Renal cortex interstitium (tissue), 11 donors: ENCODE measurements around the gene CD1D. TPM values are rescaled to one million over a fixed set of nuclear protein-coding genes. Genes with fewer than 3 reads are reported as not detected.
"Not testable (repeated sequence)": the region's sequence is repeated elsewhere in the genome, so short reads cannot be mapped to it uniquely, and the experiment has no call there.

Source experiments
- DNase-seq, 11 donors: peaks; one replicate each; pipeline ENCODE4 v3.0.0-alpha.2; 2013; ENCODE audit warnings: low read depth in 9 of 11, low spot score in 4 of 11; ENCODE audit errors: extremely low read depth in 1 of 11
- polyA plus RNA-seq, 3 donors: library from polyadenylated mRNA; unstranded; fragments of 120-200 nt; gene quantifications; one replicate each; pipeline ENCODE4 v1.2.1, GENCODE V29; 2013; ENCODE audit not compliant: insufficient read length in 3 of 3

Gene CD1D
- polyA plus RNA-seq, 3 donors: 6.6 to 7.6 (median 7.2) TPM

DNA sequence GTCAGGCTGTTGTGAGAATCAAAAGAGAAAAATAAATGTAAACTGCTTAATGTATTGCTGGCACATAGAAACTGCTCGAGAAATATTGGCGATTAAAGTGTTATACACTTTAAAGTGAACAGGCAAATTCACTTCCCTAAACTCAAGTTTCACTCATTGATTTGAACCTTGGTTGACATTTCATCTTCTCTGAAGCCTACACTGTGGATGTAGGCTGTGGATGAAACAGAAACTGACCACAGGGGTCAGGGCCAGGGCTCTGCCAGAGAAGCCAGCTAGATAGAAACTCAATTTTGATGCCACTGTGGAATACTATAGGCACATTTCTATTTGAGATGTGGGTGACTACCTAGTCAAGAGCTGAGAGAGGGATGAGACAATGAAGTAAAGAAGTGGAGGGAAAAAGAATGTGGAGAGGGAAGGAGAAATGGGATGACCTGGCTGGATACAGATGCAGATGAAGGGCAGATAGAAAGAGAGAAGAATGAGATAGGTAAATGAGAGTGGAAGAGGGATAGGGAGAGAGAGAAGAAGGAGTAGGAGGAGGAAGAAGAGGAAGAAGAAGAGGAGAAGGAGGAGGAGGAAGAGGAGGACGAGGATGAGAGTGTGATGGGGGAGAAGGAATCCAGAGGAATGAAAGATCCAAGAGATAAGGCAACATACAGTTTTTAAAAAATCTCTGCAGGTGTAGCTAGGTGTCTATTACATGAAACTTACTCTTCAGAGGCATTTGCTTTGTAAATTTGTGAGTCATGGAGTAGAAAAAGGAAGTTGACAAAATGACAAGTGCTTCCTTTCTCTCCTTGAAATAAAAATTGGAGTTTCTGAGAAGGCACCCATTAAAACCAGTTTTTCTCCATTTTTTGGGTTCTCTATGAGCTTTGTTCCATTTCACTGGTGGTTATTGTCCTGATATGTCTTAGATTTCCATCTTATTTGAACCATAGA lies 17.4 kb upstream of the CD1D start:
- DNase-seq: no peak

DNA sequence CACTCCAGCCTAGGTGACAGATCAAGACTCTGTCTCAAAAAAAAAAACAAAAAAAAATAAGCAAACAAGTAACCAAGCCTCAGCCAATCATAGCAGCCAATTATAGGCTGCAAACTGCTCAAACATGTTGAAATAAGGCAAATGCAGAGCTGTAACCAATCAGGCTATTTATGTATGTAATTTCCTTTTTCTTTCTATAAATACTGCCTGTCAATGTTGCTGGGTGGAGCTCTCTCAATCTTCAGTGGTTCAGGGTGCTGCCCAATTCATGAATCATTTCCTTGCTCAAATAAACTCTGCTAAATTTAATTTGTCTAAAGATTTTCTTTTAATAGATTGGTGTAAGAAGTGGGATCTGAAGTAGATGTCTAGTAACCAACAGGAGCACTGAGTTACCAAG lies 11.6 kb upstream of the CD1D start:
- no peak for DNase-seq

DNA sequence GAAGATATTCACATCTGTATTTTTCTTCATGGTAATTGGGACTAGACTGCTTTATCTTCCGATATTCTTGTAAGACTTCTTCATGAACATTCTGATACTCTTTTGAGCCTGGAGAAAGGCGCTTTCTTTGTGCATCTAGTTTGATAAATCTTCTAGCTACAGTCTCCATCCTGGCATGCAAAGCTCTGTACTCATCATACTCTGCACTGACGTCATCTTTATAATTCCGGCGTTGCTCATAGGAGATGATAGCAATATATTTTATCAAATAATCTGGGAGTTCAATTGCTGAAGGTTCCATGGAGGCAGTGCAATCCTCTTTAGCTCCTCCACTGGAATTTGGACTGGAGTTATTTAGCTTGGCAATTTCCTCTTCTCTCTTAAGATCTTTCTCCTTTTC lies 4.8 kb upstream of the CD1D start:
- DNase-seq: not testable (repeated sequence)

DNA sequence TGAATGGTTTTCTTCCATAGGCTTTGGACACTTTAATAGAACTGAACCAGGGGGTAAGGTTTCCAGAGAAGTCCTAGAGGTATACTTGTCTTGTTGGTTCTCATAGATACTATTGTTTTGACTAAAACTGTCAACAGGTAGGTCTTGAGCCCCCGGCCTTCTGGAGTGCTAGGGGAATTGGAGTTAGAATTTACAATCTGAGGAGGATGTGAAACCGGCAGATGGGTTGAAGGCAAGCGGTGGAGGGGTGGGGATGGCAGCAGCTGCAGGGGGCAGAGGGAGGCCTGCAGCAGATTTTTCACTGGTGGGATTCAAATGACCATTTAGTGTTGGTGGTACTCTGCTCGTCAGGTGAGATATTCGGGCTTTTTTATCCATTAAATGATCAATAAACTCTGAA lies 4.3 kb upstream of the CD1D start:
- no peak for DNase-seq

DNA sequence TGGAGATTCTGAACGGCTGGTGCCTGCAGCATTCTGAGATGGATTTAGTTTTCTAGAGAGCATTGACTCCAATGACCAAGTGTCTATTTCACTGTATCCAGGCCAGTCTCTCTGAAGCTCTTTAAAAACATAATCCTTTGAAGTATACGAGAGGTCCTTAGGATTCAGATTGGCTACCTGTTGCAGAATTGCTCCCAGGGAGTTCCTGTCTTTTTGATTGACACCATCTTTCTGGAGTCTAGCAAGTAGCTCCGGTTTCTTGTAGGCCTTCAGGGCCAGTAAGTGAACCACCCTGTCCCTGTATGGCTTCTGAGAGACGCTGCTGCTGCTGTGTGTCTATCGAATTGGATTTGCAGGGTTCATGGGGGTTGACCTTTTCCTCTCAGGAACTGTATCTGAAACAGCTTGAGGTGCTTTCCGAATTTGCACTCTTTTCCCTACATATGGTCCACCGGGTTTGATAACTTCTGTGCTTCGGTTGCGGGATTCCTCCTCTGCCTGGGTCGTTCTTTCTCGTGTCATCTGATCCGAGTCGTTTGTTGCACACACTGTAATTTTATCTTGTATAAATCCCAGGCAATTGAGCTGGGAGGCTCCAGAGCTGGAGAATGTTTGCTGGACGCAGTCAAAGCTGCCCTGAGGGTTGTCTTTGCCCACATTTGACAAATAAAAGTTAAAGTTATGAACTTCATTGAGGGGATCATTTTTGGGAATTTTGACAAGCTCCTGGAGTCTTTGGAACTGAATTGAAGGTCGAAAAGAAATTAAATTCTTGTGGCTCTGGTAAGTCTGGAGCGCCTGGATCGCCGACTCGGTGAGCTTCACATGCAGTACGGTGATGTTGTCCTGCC lies 3.6 kb upstream of the CD1D start:
- not testable (repeated sequence) for DNase-seq

DNA sequence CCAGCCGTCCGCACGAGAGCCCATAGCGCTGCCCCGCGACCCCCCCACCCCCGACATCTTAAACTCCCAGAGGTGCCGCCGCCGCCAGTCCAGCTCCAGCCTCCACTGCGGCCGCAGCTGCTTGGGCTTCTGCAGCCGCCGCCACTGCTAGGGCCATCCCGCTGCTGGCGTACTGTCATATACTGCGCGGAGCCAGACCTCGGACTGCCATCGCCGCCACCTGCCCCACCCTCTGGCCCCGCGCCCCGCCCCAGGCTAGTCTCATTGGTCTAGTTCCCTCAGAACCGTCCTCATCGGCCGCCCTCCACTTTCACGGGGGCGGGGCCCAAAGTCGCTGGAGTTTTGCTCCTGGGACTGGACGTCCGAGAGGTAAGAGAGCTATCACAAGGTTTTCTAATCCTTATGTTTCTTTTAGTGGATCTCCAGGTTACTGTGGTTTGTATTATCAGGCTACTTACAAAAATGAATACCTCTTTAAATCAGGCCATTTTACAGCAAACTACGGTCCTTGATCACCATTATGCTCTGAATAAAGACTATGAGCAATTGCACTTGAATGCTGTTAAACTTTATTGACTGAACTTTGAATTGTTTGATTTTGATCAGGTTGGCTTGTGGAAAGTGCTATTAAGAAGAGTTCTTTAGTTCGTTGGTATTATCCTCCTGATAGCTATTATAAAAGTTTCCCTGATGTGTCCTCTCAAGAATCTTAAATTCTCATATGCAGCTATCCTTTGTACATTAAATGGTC lies 2.8 kb upstream of the CD1D start:
- DNase-seq: peak; percentile 23 to 83 (median 67)

DNA sequence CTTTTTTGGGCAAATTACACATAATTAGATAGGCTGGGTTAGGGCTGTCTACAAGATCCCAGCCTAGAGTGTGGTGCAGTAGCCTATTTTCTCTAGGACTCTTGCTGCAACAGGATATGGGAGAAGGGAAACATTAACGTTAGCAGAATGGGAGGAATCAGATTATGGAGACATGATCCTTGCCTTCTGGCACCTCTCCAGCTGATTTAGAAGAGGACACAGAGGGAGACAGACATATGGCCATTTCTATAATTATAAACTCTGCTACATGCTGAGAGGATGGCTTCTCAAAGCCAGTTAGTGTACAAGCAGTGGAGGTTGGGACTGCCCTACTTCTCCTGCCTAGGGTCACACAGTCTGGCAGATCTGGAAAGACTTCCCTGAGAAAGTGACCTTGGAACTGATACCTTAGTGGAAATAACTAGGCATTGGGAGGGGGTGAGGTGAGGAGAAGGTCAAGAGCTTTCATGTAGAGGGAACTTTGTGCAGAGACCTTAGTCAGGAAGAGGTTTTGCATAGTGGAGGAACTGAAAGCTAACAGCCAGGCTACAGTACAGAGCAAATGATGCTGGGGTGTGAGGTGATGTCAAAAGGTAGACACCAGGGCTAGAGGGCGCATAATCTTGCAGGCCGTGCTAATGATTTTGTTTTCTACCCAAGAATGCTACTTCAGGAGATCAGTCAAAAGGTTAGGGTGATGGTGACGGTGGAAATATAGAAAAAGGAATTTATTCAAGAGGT lies 1.2 kb upstream of the CD1D start:
- no peak for DNase-seq

DNA sequence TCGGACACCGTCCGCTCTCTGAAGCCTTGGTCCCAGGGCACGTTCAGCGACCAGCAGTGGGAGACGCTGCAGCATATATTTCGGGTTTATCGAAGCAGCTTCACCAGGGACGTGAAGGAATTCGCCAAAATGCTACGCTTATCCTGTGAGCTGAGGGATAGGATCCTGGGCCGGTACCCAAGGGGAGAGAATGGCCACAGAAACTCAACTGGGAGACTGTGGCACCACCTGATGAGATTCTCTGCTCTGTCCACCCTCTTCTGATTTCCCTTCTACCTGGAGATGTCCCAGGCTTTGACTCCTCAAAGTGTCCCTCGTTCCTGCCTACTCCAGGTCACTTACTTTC lies 855 bp downstream of the CD1D start:
- DNase-seq: no peak

DNA sequence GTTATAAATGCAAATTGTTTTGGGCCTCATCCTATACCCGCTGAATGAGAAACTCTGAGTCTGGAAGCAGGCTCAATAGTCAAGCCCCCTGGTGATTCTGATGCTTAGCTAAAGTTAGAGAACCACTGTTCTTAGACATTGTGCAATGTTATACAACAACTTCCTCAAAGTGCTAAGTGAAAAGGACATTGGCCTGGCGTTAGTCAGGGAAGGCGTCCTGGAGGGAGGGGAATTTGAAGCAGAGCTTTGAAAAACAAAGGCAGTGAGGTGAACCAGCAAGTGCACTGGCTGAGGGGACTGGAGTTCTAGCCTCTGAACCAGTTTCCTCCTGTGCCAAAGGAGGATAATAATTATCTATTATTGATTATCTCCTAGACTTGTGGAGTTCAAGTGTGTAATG lies 5.1 kb downstream of the CD1D start:
- DNase-seq: no peak

DNA sequence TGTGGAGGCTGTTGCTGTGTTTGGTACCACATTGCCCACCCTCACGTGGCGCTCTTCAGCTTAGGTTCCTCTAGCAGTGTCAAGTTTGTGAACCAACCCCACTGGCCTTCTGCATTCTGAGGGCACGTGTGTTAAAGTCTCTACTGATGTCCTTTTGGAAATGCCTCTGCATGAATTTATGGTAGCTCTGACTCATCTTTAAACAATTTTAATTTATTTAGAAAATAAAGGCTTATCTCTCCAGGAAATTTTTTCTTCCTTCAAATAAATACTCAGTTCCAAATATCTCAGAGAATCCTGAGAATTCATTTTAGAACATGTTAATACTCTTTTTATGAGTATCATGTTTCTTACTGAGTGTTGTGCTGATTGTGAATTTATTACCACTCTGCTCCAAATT lies 5.5 kb downstream of the CD1D start:
- DNase-seq: no peak

DNA sequence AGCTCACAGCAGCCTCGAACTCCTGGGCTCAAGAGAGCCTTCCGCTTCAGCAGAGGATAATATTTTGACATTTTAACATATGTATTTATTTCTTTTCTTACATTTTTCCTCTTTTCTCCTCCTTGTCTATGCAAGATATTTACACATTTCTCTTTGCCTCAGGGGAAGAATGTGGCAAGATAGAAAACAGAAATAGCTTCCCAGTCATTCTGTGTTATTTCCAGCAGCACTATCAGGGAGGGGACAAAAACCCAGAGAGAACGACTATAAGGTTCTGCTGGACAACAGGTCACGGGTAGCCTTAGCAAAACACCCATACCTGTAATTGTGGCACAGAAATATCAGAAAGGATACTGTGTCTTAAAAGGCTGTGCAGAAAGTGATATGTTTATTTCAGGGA lies 7.9 kb downstream of the CD1D start:
- no peak for DNase-seq

DNA sequence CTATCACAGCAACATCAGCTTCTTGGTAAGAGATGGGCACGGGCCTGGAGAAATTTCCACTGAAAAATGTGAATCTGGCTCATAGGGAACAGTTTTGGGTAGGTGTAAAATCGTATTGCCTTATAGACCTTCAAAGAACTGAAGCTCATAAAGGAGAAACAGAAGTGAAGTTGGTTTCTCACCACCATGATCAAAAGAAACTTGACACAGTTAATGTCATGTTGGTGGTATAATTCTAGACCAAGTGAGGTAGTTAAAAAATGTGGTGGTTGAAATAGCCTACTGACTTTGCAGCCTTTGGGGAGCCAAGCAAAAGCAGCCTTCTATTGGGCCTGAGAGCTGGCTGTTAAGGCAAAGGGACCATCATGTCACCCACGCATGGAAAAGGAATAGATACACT lies 8.9 kb downstream of the CD1D start:
- DNase-seq: no peak

DNA sequence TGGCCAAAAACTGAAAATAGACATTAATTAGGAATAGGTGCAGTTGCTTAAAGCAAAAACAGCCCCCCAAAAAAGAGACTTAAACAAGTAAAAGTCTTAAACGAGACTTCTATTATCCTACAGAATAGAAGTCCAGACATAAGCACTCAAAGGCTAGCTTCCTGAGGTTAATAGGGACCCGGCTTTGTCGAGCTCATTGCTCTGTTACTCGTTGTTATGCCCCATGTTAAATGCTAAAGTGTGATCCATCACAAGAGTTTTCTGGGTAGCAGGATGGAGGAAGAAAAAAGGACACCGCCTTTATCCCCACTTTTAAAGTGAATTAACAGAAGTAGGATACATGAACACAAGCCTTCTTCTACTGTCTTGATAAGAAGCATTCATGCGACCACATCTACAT lies 10.6 kb downstream of the CD1D start:
- no peak for DNase-seq

DNA sequence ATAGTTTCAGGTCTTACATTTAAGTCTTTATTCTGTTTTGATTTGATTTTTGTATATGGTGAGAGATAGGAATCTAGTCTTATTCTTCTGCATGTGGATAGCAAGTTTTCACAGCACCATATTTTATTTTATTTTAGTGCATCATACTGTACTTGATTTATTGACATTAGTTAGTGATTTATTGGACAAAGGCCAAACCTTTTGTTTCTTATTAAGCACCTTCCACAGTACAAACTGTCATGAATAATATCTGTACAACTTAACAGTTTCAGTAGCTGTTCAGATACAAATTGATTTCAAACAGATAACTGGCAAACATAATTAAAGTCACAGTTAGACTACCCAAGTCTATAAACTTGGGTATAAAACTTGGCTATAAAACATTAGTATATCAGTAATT lies 15.8 kb downstream of the CD1D start:
- DNase-seq: no peak

DNA sequence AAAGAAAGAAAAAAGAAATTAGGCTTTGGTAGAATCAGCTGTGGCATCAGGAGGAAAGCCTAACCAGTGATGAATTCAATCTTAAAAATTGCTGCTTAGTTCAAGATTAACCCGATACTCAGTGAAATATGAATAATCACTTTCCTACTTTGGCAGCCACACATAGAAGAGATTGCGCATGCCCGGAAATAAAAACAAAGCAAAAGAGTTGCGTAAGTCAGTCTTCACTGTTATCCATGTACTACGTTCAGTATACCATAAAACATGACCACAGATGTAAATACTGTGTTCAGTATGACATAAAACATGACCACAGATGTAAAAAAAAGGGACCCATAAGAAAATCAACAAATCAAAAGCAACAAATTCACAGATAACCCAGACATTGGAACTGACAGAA lies 19.2 kb downstream of the CD1D start:
- no peak for DNase-seq

DNA sequence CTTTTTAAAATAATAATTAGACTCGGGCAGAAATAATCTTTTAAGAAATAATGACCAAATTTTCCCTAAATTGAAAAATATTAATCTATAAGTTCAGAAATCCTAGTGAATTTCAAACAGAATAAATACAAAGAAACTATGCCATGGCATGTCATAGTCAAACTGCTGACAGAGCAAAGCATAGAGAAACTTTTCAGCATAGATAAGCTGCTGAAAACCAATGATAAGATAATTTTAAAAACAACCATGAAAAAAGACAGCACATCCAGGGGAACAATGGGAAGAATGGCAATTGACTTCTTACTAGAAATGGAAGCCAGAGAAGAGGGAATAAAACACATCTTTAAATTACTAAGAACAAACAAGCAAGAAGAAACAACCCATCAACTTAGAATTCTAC lies 19.8 kb downstream of the CD1D start:
- no peak for DNase-seq

DNA sequence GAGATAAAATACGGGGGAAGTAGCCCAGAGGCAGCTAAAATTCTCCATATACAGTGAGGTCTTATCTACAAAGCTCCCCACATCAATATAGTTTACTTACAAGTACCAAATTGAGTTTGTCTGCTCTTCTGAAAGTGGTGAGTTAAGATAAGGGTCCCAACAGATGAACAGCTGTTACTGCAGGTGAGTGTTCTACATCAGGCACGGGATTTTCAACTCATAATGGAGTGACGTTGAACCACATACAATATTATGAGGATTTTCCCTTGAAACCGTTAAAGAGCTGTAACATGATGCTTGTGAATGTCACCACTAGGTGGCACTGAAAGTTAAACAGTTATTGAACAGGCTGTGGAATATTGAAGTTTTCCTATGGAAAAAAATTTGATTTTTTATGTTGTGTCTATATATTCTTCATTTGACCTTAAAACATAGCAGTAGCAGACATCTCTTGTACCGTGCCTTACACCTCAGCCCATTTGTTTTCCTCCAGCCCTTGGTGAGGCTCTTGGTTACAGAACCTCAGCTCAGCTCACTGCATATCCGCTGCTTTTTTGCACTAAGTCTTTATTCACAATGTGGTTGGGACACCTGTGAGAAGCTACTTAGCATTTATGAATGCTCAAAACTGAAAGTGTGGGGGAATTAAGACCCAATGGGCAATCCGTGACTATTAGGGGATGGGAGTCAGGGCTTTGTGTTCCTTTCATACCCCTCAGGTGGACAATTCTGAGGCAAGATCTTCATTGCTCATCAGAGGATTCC lies 23.2 kb downstream of the CD1D start:
- DNase-seq: peak in 8 of 11 donors; percentile 29 to 67 (median 41)

DNA sequence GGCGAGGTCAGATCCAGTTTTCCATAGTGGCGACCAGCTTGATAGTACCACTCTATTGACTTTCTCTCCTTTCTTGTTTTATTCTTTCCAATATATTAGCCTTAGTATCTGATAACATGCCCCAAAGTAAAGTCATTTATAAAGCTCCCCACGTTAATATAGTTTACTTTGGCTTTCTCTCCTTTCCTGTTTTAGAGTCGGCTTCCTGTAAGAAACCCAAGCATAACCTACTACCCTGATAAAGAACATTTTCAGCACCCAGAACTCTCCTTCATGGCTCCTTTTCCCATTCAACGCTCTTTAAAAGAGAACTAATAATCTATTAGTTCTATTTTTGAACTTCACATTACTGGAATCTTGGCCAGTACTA lies 23.7 kb downstream of the CD1D start:
- no peak for DNase-seq
